H9 (cell line): Measurements from ENCODE around the gene TRPV4. TPM values are rescaled to one million over a fixed set of nuclear protein-coding genes. Genes with fewer than 3 reads are reported as not detected.

Source experiments
- DNase-seq: peaks from one replicate; pipeline ENCODE4 v3.0.0-alpha.2; 2017
- H2AFZ ChIP-seq: one replicate; pipeline ENCODE4 v1.6.1; 2013; ENCODE audit warnings: mild to moderate bottlenecking, low read length, control low read depth, moderate library complexity
- H2AK5ac ChIP-seq: 2 replicates; pipeline ENCODE4 v1.6.1; 2013; ENCODE audit warnings: low read length, control low read depth, mixed read lengths; ENCODE audit not compliant: insufficient read length
- H2BK120ac ChIP-seq: one replicate; pipeline ENCODE4 v1.6.1; 2013; ENCODE audit warnings: low read depth, mild to moderate bottlenecking, low read length, control low read depth, inconsistent platforms; ENCODE audit not compliant: poor library complexity, severe bottlenecking
- H2BK12ac ChIP-seq: 2 replicates; pipeline ENCODE4 v1.6.1; 2013; ENCODE audit warnings: low read length, control low read depth, mixed read lengths, low read depth; ENCODE audit not compliant: insufficient read length
- H2BK15ac ChIP-seq: 2 replicates; pipeline ENCODE4 v1.6.1; 2013; ENCODE audit warnings: low read depth, low read length, control low read depth
- H2BK20ac ChIP-seq: one replicate; pipeline ENCODE4 v1.6.1; 2013; ENCODE audit warnings: low read depth, mild to moderate bottlenecking, low read length, control low read depth, inconsistent platforms; ENCODE audit not compliant: poor library complexity, severe bottlenecking
- H2BK5ac ChIP-seq: 2 replicates; pipeline ENCODE4 v1.6.1; 2013; ENCODE audit warnings: low read length, control low read depth, mixed read lengths; ENCODE audit not compliant: insufficient read length
- H3K14ac ChIP-seq: 2 replicates; pipeline ENCODE4 v1.6.1; 2013; ENCODE audit warnings: low read length, control low read depth; ENCODE audit not compliant: insufficient read depth
- H3K18ac ChIP-seq: 2 replicates; pipeline ENCODE4 v1.6.1; 2013; ENCODE audit warnings: low read depth, mild to moderate bottlenecking, mixed read lengths, low read length, control low read depth; ENCODE audit not compliant: insufficient read length
- H3K23ac ChIP-seq: 2 replicates; pipeline ENCODE4 v1.6.1; 2013; ENCODE audit warnings: low read length, control low read depth, mixed read lengths, low read depth; ENCODE audit not compliant: insufficient read length
- H3K23me2 ChIP-seq: 2 replicates; pipeline ENCODE4 v1.6.1; 2013; ENCODE audit warnings: low read depth, mild to moderate bottlenecking, mixed read lengths, low read length, control low read depth; ENCODE audit not compliant: insufficient read length, poor library complexity, severe bottlenecking
- H3K27ac ChIP-seq: 2 replicates; pipeline ENCODE4 v1.5.1; 2013; ENCODE audit warnings: low read length, control low read depth, mixed read lengths, low read depth; ENCODE audit not compliant: insufficient read length
- H3K27me3 ChIP-seq: 2 replicates; pipeline ENCODE4 v1.6.1; 2013; ENCODE audit warnings: low read length, control low read depth, inconsistent platforms; ENCODE audit not compliant: insufficient read depth
- H3K4ac ChIP-seq: 2 replicates; pipeline ENCODE4 v1.6.1; 2013; ENCODE audit warnings: low read depth, mild to moderate bottlenecking, control low read depth, inconsistent platforms, low read length, moderate library complexity
- H3K4me1 ChIP-seq: 2 replicates; pipeline ENCODE4 v1.6.1; 2013; ENCODE audit warnings: low read length, control low read depth, inconsistent platforms; ENCODE audit not compliant: insufficient read depth
- H3K4me2 ChIP-seq: 2 replicates; pipeline ENCODE4 v1.6.1; 2013; ENCODE audit warnings: low read length, control low read depth, mixed read lengths; ENCODE audit not compliant: insufficient read length, insufficient read depth
- H3K56ac ChIP-seq: 2 replicates; pipeline ENCODE4 v1.6.1; 2013; ENCODE audit warnings: low read depth, mild to moderate bottlenecking, mixed read lengths, low read length, control low read depth; ENCODE audit not compliant: insufficient read length
- H3K79me1 ChIP-seq: 2 replicates; pipeline ENCODE4 v1.6.1; 2013; ENCODE audit warnings: low read depth, mild to moderate bottlenecking, moderate library complexity, low read length, control low read depth, inconsistent platforms; ENCODE audit not compliant: insufficient read depth, poor library complexity, severe bottlenecking
- H3K79me2 ChIP-seq: 2 replicates; pipeline ENCODE4 v1.6.1; 2013; ENCODE audit warnings: low read length, control low read depth, inconsistent platforms; ENCODE audit not compliant: insufficient read depth
- H3K9ac ChIP-seq: 2 replicates; pipeline ENCODE4 v1.6.1; 2013; ENCODE audit warnings: low read length, control low read depth, mixed read lengths; ENCODE audit not compliant: insufficient read length; ENCODE audit errors: extremely low read depth
- H3K9me3 ChIP-seq: one replicate; pipeline ENCODE4 v1.6.1; 2013; ENCODE audit warnings: low read depth, low read length, inconsistent platforms; ENCODE audit not compliant: control insufficient read depth
- H3T11ph ChIP-seq: one replicate; pipeline ENCODE4 v1.6.1; 2013; ENCODE audit warnings: mild to moderate bottlenecking, low read length, control low read depth, inconsistent platforms
- H4K20me1 ChIP-seq: one replicate; pipeline ENCODE4 v1.6.1; 2013; ENCODE audit not compliant: control insufficient read depth, insufficient read length, insufficient read depth
- H4K5ac ChIP-seq: 2 replicates; pipeline ENCODE4 v1.6.1; 2013; ENCODE audit warnings: low read depth, mild to moderate bottlenecking, mixed read lengths, low read length, control low read depth; ENCODE audit not compliant: insufficient read length
- H4K8ac ChIP-seq: replicated peaks from 2 replicates; pipeline ENCODE4 v1.6.1; 2013; ENCODE audit warnings: low read length, control low read depth, mixed read lengths, low read depth; ENCODE audit not compliant: insufficient read length
- H4K91ac ChIP-seq: 2 replicates; pipeline ENCODE4 v1.6.1; 2013; ENCODE audit warnings: low read depth, mild to moderate bottlenecking, moderate library complexity, mixed read lengths, low read length, control low read depth; ENCODE audit not compliant: insufficient read length
- H3K27ac Mint-ChIP-seq, 3 experiments: 2 replicates in 2 of 3; 3 replicates in 1 of 3; pipeline ENCODE4 v1.8.0; 2020 to 2021; ENCODE audit warnings: mixed read lengths in 3 of 3, mild to moderate bottlenecking in 1 of 3, moderate library complexity in 1 of 3
- H3K27me3 Mint-ChIP-seq: 2 replicates; pipeline ENCODE4 v1.8.0; 2021; ENCODE audit warnings: low read depth, mild to moderate bottlenecking, moderate library complexity, mixed read lengths
- H3K36me3 Mint-ChIP-seq, 3 experiments: 2 replicates in 2 of 3; 3 replicates in 1 of 3; pipeline ENCODE4 v1.8.0; 2020 to 2021; ENCODE audit warnings: low read depth in 3 of 3, mixed read lengths in 3 of 3; ENCODE audit not compliant: insufficient read depth in 1 of 3
- H3K4me1 Mint-ChIP-seq, 2 experiments: 2 replicates each; pipeline ENCODE4 v1.8.0; 2020; ENCODE audit warnings: mixed read lengths in 2 of 2
- H3K4me3 Mint-ChIP-seq, 2 experiments: 2 replicates in 1 of 2; 3 replicates in 1 of 2; pipeline ENCODE4 v1.8.0; 2020 to 2021; ENCODE audit warnings: mild to moderate bottlenecking in 2 of 2, mixed read lengths in 2 of 2, moderate library complexity in 1 of 2
- H3K9me3 Mint-ChIP-seq, 2 experiments: 2 replicates in 1 of 2; 3 replicates in 1 of 2; pipeline ENCODE4 v1.8.0; 2020; ENCODE audit warnings: mild to moderate bottlenecking in 2 of 2, mixed read lengths in 2 of 2, moderate library complexity in 1 of 2
- CTCF ChIP-seq: fragments of 200-600 bp; sonication (generic); conservative IDR thresholded peaks from 3 replicates; pipeline ENCODE4 v1.8.0; 2021; ENCODE audit warnings: antibody characterized with exemption, mild to moderate bottlenecking
- WGBS: extraction: QIAGEN DNeasy Blood & Tissue Kit; methylation state at CpG from one replicate; pipeline ENCODE4 v1.1.7; 2013; ENCODE audit warnings: missing lambda C conversion rate, low lambda C conversion rate, mixed read lengths; ENCODE audit not compliant: insufficient read length; ENCODE audit errors: extremely low coverage; 5-methylcytosine and 5-hydroxymethylcytosine counted together
- total RNA-seq: library from RNA; stranded (reverse); gene quantifications from 2 replicates; pipeline ENCODE4 v1.2.1, GENCODE V29; 2021

The TRPV4 gene
- total RNA-seq, 1 experiment from 2014 or later = 4.9 TPM

DNA sequence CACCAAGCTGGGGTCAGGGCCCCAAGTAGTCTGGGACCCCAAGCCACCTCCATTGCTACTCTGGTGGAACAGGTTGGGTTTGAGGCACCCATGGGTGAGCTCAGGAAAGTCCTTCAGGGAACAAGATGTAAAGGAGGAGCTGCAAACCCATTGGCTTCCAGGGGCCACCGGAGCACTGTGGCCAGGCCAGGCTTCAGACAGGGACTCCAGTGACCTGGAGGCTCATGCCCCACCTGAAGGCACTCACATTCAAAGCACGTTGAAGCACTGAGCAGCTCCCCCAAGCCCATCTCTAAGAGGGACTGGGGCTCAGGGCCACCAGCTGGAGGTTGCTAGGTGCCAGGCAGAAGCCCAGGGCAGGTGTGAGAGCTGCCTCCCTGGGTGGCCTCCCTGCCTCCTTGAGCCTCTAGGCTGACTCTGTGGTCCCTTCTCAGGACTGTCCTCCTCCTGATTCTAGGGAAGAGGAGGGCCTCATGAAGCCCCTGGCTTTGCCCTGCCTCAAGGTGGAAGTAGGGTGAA is 70.5 kb downstream of the TRPV4 start:
- Histone ChIP-seq H2AK5ac (no peak overlapping the region), H2BK5ac (no peak overlapping the region), H4K20me1 (no peaks in the 10 kb centered on the region), H3K79me1 (no peaks in the 10 kb centered on the region), H3K27ac (no peak overlapping the region), H2BK120ac (no peak overlapping the region), H3K18ac (no peak overlapping the region), H3K23ac (no peak overlapping the region), H2BK20ac (no peak overlapping the region), H3K27me3 (no peaks in the 10 kb centered on the region), H2BK12ac (no peak overlapping the region), H4K5ac (no peak overlapping the region), H3K14ac (no peak overlapping the region), H2BK15ac (no peak overlapping the region), H3K4ac (no peak overlapping the region), H3K23me2 (no peaks in the 10 kb centered on the region), H3T11ph (no peak overlapping the region), H3K56ac (no peak overlapping the region), H3K9ac (no peak overlapping the region), H3K9me3 (no peaks in the 10 kb centered on the region), H3K4me2 (no peak overlapping the region), H4K8ac (no peak overlapping the region), H4K91ac (no peak overlapping the region), H2AFZ (no peak overlapping the region), H3K79me2 (no peaks in the 10 kb centered on the region), H3K4me1 (no peaks in the 10 kb centered on the region)
- no peak overlapping the region for H3K4me3 Mint-ChIP-seq
- H3K27ac Mint-ChIP-seq = peak overlapping the region in 1 of 3 experiments; percentile 77; a peak in 1 of 7 replicates
- H3K36me3 Mint-ChIP-seq = no peaks in the 10 kb centered on the region; a peak in 1 of 7 replicates
- no peaks in the 10 kb centered on the region; a peak in 1 of 5 replicates for H3K9me3 Mint-ChIP-seq
- peaks cover 14 to 25% of the 10 kb centered on the region in 2 experiments for H3K4me1 Mint-ChIP-seq
- no peaks in the 10 kb centered on the region; the same call in 1 of the 2 replicates for H3K27me3 Mint-ChIP-seq
- peak; percentile 22 for DNase-seq
- no CpG with 5 or more reads among the region's 2 CpGs for WGBS
- TF ChIP-seq CTCF = no peak
